H1 (cell line): ENCODE measurements around the gene LCAT. TPM values are rescaled to one million over a fixed set of nuclear protein-coding genes. Genes with fewer than 3 reads are reported as not detected.

Experiments used
- CTCF ChIA-PET: fragments of 300-600 bp; sonication (Branson Sonifier 250); formaldehyde crosslinking; loops from one replicate; lab custom pipeline; 2021; ENCODE audit not compliant: partially characterized antibody; lab: Charles Lee
- POLR2A ChIA-PET: fragments of 300-600 bp; sonication (Branson Sonifier 250); formaldehyde crosslinking; loops from one replicate; lab custom pipeline; 2021; ENCODE audit warnings: inconsistent platforms; ENCODE audit not compliant: partially characterized antibody; lab: Charles Lee
- DNase-seq, 2 experiments: peaks; one replicate each; pipeline versions ENCODE4 v3.0.0 to v3.0.0-alpha.2; 2010 to 2022; ENCODE audit warnings: low spot score in 2 of 2, low read depth in 1 of 2, mixed read lengths in 1 of 2
- FAIRE-seq: peaks from 2 replicates; lab custom pipeline; 2011; peaks lifted over from hg19 to GRCh38; lab: Jason Lieb, UNC
- H2AFZ ChIP-seq: 2 replicates; pipeline ENCODE4 v1.8.1; 2012; ENCODE audit warnings: low read length, inconsistent platforms
- H2AK5ac ChIP-seq: 2 replicates; pipeline ENCODE4 v1.6.1; 2013; ENCODE audit warnings: low read depth, low read length
- H2BK120ac ChIP-seq: replicated peaks from 2 replicates; pipeline ENCODE3; 2013; ENCODE audit warnings: low read depth, low read length, inconsistent platforms
- H2BK12ac ChIP-seq: 2 replicates; pipeline ENCODE4 v1.6.1; 2013; ENCODE audit warnings: low read depth, low read length
- H2BK15ac ChIP-seq: 2 replicates; pipeline ENCODE4 v1.6.1; 2013; ENCODE audit warnings: low read length
- H2BK20ac ChIP-seq: 2 replicates; pipeline ENCODE4 v1.6.1; 2013; ENCODE audit warnings: low read length
- H2BK5ac ChIP-seq: 2 replicates; pipeline ENCODE4 v1.6.1; 2013; ENCODE audit warnings: low read depth, low read length
- H3K14ac ChIP-seq: 2 replicates; pipeline ENCODE4 v1.6.1; 2013; ENCODE audit warnings: inconsistent platforms; ENCODE audit not compliant: insufficient read length
- H3K18ac ChIP-seq: 2 replicates; pipeline ENCODE4 v1.6.1; 2013; ENCODE audit warnings: low read length; ENCODE audit errors: extremely low read depth
- H3K23ac ChIP-seq: 2 replicates; pipeline ENCODE4 v1.6.1; 2013; ENCODE audit warnings: inconsistent platforms; ENCODE audit not compliant: insufficient read length
- H3K23me2 ChIP-seq: 2 replicates; pipeline ENCODE4 v1.6.1; 2013; ENCODE audit warnings: low read depth, low read length
- H3K27ac ChIP-seq: 2 replicates; pipeline ENCODE4 v1.6.1; 2011; ENCODE audit warnings: low read depth, low read length, inconsistent platforms
- H3K27me3 ChIP-seq, 4 experiments: replicated peaks in 1 of 4; 1 replicate in 1 of 4; 2 replicates in 3 of 4; pipeline versions ENCODE4 v1.6.1 to v1.8.1; 2011 to 2013; ENCODE audit warnings: low read length in 3 of 4, mild to moderate bottlenecking in 3 of 4, inconsistent platforms in 2 of 4, mixed read lengths in 2 of 4, moderate library complexity in 1 of 4; ENCODE audit not compliant: control insufficient read depth in 3 of 4, insufficient read depth in 3 of 4; ENCODE audit errors: extremely low read depth in 1 of 4
- H3K36me3 ChIP-seq, 4 experiments: 2 replicates each; pipeline versions ENCODE4 v1.6.1 to v1.8.1; 2011 to 2013; ENCODE audit warnings: mild to moderate bottlenecking in 4 of 4, low read length in 3 of 4, moderate library complexity in 2 of 4, control low read depth in 1 of 4, inconsistent platforms in 1 of 4; ENCODE audit not compliant: insufficient read depth in 4 of 4, control insufficient read depth in 2 of 4
- H3K4ac ChIP-seq: replicated peaks from 2 replicates; pipeline ENCODE3; 2013; ENCODE audit warnings: low read length, low read depth, mixed read lengths, inconsistent platforms; ENCODE audit not compliant: insufficient read length
- H3K4me1 ChIP-seq, 4 experiments: replicated peaks in 1 of 4; 1 replicate in 1 of 4; 2 replicates in 3 of 4; pipeline versions ENCODE4 v1.6.1 to v1.8.1; 2011 to 2013; ENCODE audit warnings: low read length in 3 of 4, inconsistent platforms in 2 of 4, mixed read lengths in 1 of 4; ENCODE audit not compliant: insufficient read depth in 4 of 4, control insufficient read depth in 3 of 4
- H3K4me2 ChIP-seq, 2 experiments: 2 replicates each; pipeline versions ENCODE4 v1.6.1 to v1.8.1; 2011 to 2013; ENCODE audit warnings: low read depth in 2 of 2, low read length in 2 of 2, control low read depth in 1 of 2, inconsistent platforms in 1 of 2, mild to moderate bottlenecking in 1 of 2; ENCODE audit not compliant: insufficient read depth in 1 of 2
- H3K4me3 ChIP-seq, 4 experiments: fragments of 200-600, 300-600 bp in 1 of 4; sonication (generic), shearing (Covaris generic), sonication (Bioruptor Twin) in 1 of 4; 2 replicates each; pipeline versions ENCODE4 v1.5.1 to v1.8.1; 2011 to 2016; ENCODE audit warnings: low read length in 4 of 4, low read depth in 3 of 4, control low read depth in 2 of 4, inconsistent platforms in 2 of 4, mild to moderate bottlenecking in 2 of 4, mixed read lengths in 1 of 4, moderate library complexity in 1 of 4; ENCODE audit not compliant: insufficient read depth in 2 of 4; ENCODE audit errors: extremely low read depth in 1 of 4
- H3K56ac ChIP-seq: replicated peaks from 2 replicates; pipeline ENCODE3; 2013; ENCODE audit warnings: low read depth, mild to moderate bottlenecking, mixed read lengths, low read length, inconsistent platforms; ENCODE audit not compliant: insufficient read length
- H3K79me1 ChIP-seq: 2 replicates; pipeline ENCODE4 v1.6.1; 2013; ENCODE audit warnings: low read depth, low read length, control low read depth
- H3K79me2 ChIP-seq, 2 experiments: 2 replicates each; pipeline versions ENCODE4 v1.6.1 to v1.8.1; 2012 to 2013; ENCODE audit warnings: low read length in 2 of 2, mild to moderate bottlenecking in 2 of 2, inconsistent platforms in 1 of 2; ENCODE audit not compliant: insufficient read depth in 2 of 2, control insufficient read depth in 1 of 2
- H3K9ac ChIP-seq, 4 experiments: replicated peaks in 1 of 4; 1 replicate in 1 of 4; 2 replicates in 3 of 4; pipeline versions ENCODE4 v1.6.1 to v1.8.1; 2011 to 2013; ENCODE audit warnings: low read depth in 3 of 4, low read length in 3 of 4, control low read depth in 2 of 4, mild to moderate bottlenecking in 2 of 4, moderate library complexity in 2 of 4, inconsistent platforms in 1 of 4; ENCODE audit errors: extremely low read depth in 1 of 4
- H3K9me3 ChIP-seq, 2 experiments: 2 replicates each; pipeline versions ENCODE4 v1.6.1 to v1.8.1; 2012 to 2013; ENCODE audit warnings: mild to moderate bottlenecking in 2 of 2, moderate library complexity in 2 of 2, control low read depth in 1 of 2, inconsistent platforms in 1 of 2, low read depth in 1 of 2, low read length in 1 of 2, mixed read lengths in 1 of 2; ENCODE audit not compliant: insufficient read depth in 2 of 2
- H4K20me1 ChIP-seq, 2 experiments: replicated peaks in 1 of 2; 2 replicates each; pipeline versions ENCODE3 to v1.8.1; 2011 to 2013; ENCODE audit warnings: inconsistent platforms in 2 of 2, low read length in 2 of 2, mild to moderate bottlenecking in 1 of 2; ENCODE audit not compliant: insufficient read depth in 2 of 2, control insufficient read depth in 1 of 2
- H4K5ac ChIP-seq: 2 replicates; pipeline ENCODE4 v1.6.1; 2013; ENCODE audit warnings: low read length, low read depth, mixed read lengths, inconsistent platforms; ENCODE audit not compliant: insufficient read length
- H4K8ac ChIP-seq: 2 replicates; pipeline ENCODE4 v1.8.0; 2013; ENCODE audit warnings: mild to moderate bottlenecking, moderate library complexity, low read length, inconsistent platforms; ENCODE audit not compliant: insufficient read depth; ENCODE audit errors: extremely low read depth
- H4K91ac ChIP-seq: replicated peaks from 2 replicates; pipeline ENCODE3; 2013; ENCODE audit warnings: low read length, mixed read lengths, inconsistent platforms; ENCODE audit not compliant: insufficient read length
- ASH2L ChIP-seq: fragments of 200-600, 300-600 bp; sonication (generic); IDR thresholded peaks from one replicate; pipeline ENCODE4 v1.7.1; 2017; ENCODE audit warnings: low read length
- CEBPB ChIP-seq: IDR thresholded peaks from 2 replicates; pipeline ENCODE4 v1.6.1; 2012; ENCODE audit warnings: low read depth, low read length
- CTBP2 ChIP-seq: IDR thresholded peaks from 2 replicates; pipeline ENCODE4 v1.7.0; 2011; ENCODE audit warnings: borderline replicate concordance, mild to moderate bottlenecking, moderate library complexity, mixed read lengths, low read length; ENCODE audit not compliant: insufficient read depth, insufficient read length
- E2F6 ChIP-seq: IDR thresholded peaks from 2 replicates; pipeline ENCODE4 v1.6.1; 2012; ENCODE audit warnings: inconsistent platforms
- EGR1 ChIP-seq: IDR thresholded peaks from 2 replicates; pipeline ENCODE4 v1.6.1; 2011; ENCODE audit warnings: low read depth, low read length, borderline replicate concordance
- EP300 ChIP-seq, 2 experiments: IDR thresholded peaks; 1 replicate in 1 of 2; 2 replicates in 1 of 2; pipeline ENCODE4 v1.6.1; 2011 to 2012; ENCODE audit warnings: low read depth in 2 of 2, low read length in 2 of 2, mild to moderate bottlenecking in 2 of 2, borderline replicate concordance in 1 of 2, inconsistent platforms in 1 of 2, moderate library complexity in 1 of 2
- KDM5A ChIP-seq: fragments of 200-600 bp; IDR thresholded peaks from 2 replicates; pipeline ENCODE4 v1.7.1; 2012; ENCODE audit warnings: mild to moderate bottlenecking, low read length, inconsistent platforms, mixed read lengths
- PHF8 ChIP-seq: fragments of 200-600 bp; sonication (generic); conservative IDR thresholded peaks from 2 replicates; pipeline ENCODE4 v1.7.1; 2012; ENCODE audit warnings: low read depth, mild to moderate bottlenecking, inconsistent platforms, low read length, moderate library complexity
- SIX5 ChIP-seq: IDR thresholded peaks from 2 replicates; pipeline ENCODE4 v1.6.1; 2011; ENCODE audit warnings: mild to moderate bottlenecking, low read depth, low read length
- SP1 ChIP-seq: IDR thresholded peaks from 2 replicates; pipeline ENCODE4 v1.6.1; 2011; ENCODE audit warnings: low read depth, low read length
- TAF1 ChIP-seq: IDR thresholded peaks from 2 replicates; pipeline ENCODE4 v1.6.1; 2011; ENCODE audit warnings: mild to moderate bottlenecking, low read depth, low read length
- TCF12 ChIP-seq: IDR thresholded peaks from 2 replicates; pipeline ENCODE4 v1.6.1; 2011; ENCODE audit warnings: low read depth, mild to moderate bottlenecking, low read length
- YY1 ChIP-seq: IDR thresholded peaks from 2 replicates; pipeline ENCODE4 v1.6.1; 2011; ENCODE audit warnings: low read depth, mild to moderate bottlenecking, low read length
- ZNF274 ChIP-seq: IDR thresholded peaks from 2 replicates; pipeline ENCODE4 v1.7.0; 2012; ENCODE audit warnings: low read length, borderline replicate concordance; ENCODE audit errors: extremely low read depth
- WGBS, 2 experiments: shearing (Covaris generic) in 1 of 2; methylation state at CpG; one replicate each; pipeline versions ENCODE4 v1.1.6 to v1.1.7; 2013 to 2015; ENCODE audit warnings: low lambda C conversion rate in 2 of 2, mixed read lengths in 2 of 2, inconsistent platforms in 1 of 2, low coverage in 1 of 2, missing lambda C conversion rate in 1 of 2; ENCODE audit not compliant: insufficient replicate concordance in 2 of 2, insufficient coverage in 1 of 2, insufficient read length in 1 of 2; ENCODE audit errors: extremely low coverage in 1 of 2, missing lambda C conversion rate in 1 of 2; 5-methylcytosine and 5-hydroxymethylcytosine counted together
- polyA plus RNA-seq, 7 experiments: library from polyadenylated mRNA; depleted of rRNA in 3 of 7; stranded (reverse) in 5 of 7; unstranded in 2 of 7; fragments of >200 nt in 5 of 7; fragments of 200-250 nt in 2 of 7; gene quantifications; 1 replicate in 5 of 7; 2 replicates in 1 of 7; 4 replicates in 1 of 7; pipeline versions ENCODE4 v1.2.1 to v1.2.3, GENCODE V29; 2011 to 2013; ENCODE audit warnings: missing spikeins in 2 of 7, mixed read lengths in 2 of 7
- total RNA-seq: library from RNA; stranded (reverse); fragmentation: NEBNext Ultra II Directional; extraction: Animal tissue kit (Norgen Biotek cat#: 25700); gene quantifications from 2 replicates; pipeline ENCODE4 v1.2.1, GENCODE V29; 2021

LCAT gene
- total and polyA plus RNA-seq, 2 of the 8 experiments (the other 6 are each of a cell fraction or from before 2014, with no cell fraction given): 9.4 to 19.6 TPM

GRCh38 chr16:67961551-67961957, 17.6 kb upstream of the LCAT start:
- H2BK5ac ChIP-seq: no peak overlapping the region
- no peak overlapping the region for H3K27ac ChIP-seq
- H3K79me2 ChIP-seq: no peaks in the 10 kb centered on the region; a peak in 1 of 4 replicates
- no peak overlapping the region for H2BK20ac ChIP-seq
- no peak overlapping the region for H2BK12ac ChIP-seq
- no peak overlapping the region for H3K4me2 ChIP-seq
- no peak for FAIRE-seq
- no peak overlapping the region for H4K5ac ChIP-seq
- H2AK5ac ChIP-seq: no peak overlapping the region
- H3K36me3 ChIP-seq: peaks cover 4 to 27% (median 22%) of the 10 kb centered on the region in 4 experiments; a peak in 6 of 8 replicates
- no peak overlapping the region for H3K23ac ChIP-seq
- no peaks in the 10 kb centered on the region; the same call in 1 of the 2 replicates for H3K23me2 ChIP-seq
- H2AFZ ChIP-seq: no peak overlapping the region
- no peak overlapping the region for H3K14ac ChIP-seq
- H4K8ac ChIP-seq: no peak overlapping the region
- 98% methylated on average over 12 of the region's 13 CpGs; no CpG with 5 or more reads in 1 of the 2 experiments for WGBS, 2 experiments
- H3K4me3 ChIP-seq: no peak overlapping the region
- no peak for DNase-seq
- H2BK120ac ChIP-seq: no peak overlapping the region
- H3K9me3 ChIP-seq: no peaks in the 10 kb centered on the region
- no peak overlapping the region for H3K9ac ChIP-seq
- POLR2A ChIA-PET: interaction anchor here (0.8 to 0.9 kb wide), 2 partner anchors 10 to 17 kb away, joined by 3 read pairs; partner anchors contain the start of gene LCAT
- no peak overlapping the region for H3K4ac ChIP-seq
- peaks cover 3 to 15% (median 12%) of the 10 kb centered on the region in 4 experiments; a peak in 6 of 7 replicates for H3K4me1 ChIP-seq
- no peak overlapping the region for H3K56ac ChIP-seq
- H3K79me1 ChIP-seq: peaks cover 12% of the 10 kb centered on the region; the same call in 1 of the 2 replicates
- no peaks in the 10 kb centered on the region for H3K27me3 ChIP-seq
- H4K91ac ChIP-seq: no peak overlapping the region
- no peak overlapping the region for H3K18ac ChIP-seq
- CTCF ChIA-PET: interaction anchor here (0.9 to 10.9 kb wide), 3 partner anchors 17 to 66 kb away, joined by 3 to 90 read pairs (median 9); partner anchors contain the start of gene LCAT
- peaks cover 4 to 25% of the 10 kb centered on the region in 2 experiments for H4K20me1 ChIP-seq
- no peak overlapping the region for H2BK15ac ChIP-seq
- no peak for TF ChIP-seq KDM5A
- TF ChIP-seq PHF8: no peak
- TF ChIP-seq CTBP2: no peak
- no peak for TF ChIP-seq SP1
- no peak for TF ChIP-seq ZNF274
- no peak for TF ChIP-seq ASH2L
- no peak for TF ChIP-seq E2F6
- TF ChIP-seq EGR1: no peak
- no peak for TF ChIP-seq EP300 (IDR thresholded peaks at IDR 0.05; ENCODE audit: borderline replicate concordance in 1 of 2, low read depth in 2 of 2, low read length in 2 of 2)
- no peak for TF ChIP-seq CEBPB
- no peak for TF ChIP-seq SIX5
- no peak for TF ChIP-seq TCF12
- TF ChIP-seq YY1: no peak
- no peak for TF ChIP-seq TAF1
